Fibroblast of mammary gland (primary cell): ENCODE measurements around the gene CEP63.

Source experiments
- DNase-seq: peaks from one replicate; pipeline ENCODE4 v3.0.0-alpha.2; 2010; ENCODE audit warnings: low read depth
- H3K4me3 ChIP-seq: 2 replicates; pipeline ENCODE4 v1.5.1; 2011; ENCODE audit warnings: low read depth, mild to moderate bottlenecking, low read length, moderate library complexity; ENCODE audit not compliant: control insufficient read depth
- CTCF ChIP-seq: conservative IDR thresholded peaks from 2 replicates; pipeline ENCODE4 v1.5.1; 2011; ENCODE audit warnings: low read depth, low read length, inconsistent platforms; ENCODE audit not compliant: control insufficient read depth, insufficient read depth

CEP63 gene

DNA sequence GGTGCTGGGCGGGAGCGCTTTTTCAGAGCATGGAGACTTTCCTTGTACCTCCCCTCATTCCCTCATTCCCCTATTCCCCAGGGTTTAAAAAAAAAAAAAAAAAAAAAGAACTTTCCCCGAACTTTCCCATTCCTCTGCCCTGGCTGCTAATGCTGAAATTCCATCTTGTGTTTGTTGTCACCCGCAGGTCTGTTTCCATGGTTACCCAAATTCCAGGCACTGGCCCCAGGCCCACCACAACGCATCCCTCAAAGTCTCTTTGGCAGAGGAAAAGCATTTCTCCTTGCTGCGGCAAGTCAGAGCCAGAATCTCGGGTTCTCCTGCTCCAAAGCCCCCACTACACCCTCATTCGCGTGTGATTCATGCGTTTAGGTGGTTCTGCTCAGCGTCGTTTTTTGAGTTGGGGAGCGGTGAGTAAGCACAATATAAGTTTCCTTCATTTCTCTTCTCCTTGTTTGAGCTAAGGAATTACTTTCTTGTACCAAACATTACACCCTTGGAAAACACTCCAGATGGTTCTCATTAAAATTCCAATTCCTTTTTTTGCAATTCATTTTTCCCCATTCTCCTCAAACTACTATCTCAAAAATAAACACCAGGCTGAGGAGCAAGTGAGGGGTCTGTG, 21.7 kb upstream of the CEP63 start:
- no peak for TF ChIP-seq CTCF
- peak; percentile 99 for DNase-seq
- H3K4me3 ChIP-seq: no peak overlapping the region

DNA sequence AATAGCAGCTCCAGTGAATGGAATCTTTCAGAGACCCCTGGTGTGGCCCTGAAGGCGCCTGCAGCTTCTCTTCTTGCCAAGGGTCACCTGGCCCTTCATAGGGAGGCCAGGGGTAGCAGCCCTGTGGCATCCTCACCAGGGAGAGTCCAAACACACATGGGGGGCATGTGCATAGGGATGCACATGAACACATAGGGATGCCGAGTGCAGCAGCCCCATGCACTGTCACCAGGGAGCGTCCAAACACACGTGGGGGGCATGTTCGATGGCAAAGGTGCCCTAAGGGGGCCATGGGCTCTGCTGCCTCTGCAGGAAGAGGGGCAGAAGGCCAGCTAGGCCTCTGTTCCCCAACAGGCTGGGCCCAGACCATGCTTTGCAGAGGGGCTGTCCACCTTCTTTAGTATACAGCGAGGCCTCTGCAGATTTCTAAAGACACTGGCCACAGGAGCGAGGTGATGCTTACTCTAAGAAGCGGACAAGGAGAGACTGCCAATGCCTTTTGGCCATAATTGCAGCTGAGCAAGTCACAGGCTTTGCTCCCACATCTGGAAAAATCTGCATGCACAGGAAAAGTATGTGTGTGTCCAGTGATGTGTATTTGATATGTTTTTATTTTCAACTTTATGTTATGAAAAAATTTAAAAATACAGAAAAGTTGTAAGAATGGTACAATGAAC, 21.0 kb upstream of the CEP63 start:
- TF ChIP-seq CTCF: no peak
- no peak overlapping the region for H3K4me3 ChIP-seq

DNA sequence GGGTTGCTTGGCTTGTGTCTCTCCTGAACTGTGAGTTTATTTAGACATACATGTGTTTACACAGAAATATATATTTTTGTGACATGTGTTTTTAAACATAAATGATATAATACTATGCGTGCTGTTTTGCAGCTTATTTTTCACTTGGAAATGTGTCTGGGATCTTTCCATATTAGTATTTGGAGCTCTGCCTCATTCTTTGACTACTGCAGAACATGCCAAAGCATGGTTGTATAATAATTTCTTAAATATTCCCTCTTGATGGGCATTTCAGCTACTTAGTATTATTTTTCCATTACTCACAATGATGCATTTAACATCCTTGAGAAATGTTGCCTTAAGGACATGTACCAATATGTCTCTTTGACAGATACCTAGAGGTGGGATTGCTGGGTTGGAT, 19.5 kb upstream of the CEP63 start:
- no peak for DNase-seq
- H3K4me3 ChIP-seq: no peak overlapping the region
- TF ChIP-seq CTCF: no peak

More for the DNA sequence above, 21.0 kb upstream of the CEP63 start:
- DNase-seq: peak; percentile 41

- H3K4me3 ChIP-seq: no peak overlapping the region
- no peak for DNase-seq
- no peak for TF ChIP-seq CTCF
These were observed 17.3 kb upstream of the CEP63 start for GRCh38 chr3:134468519-134468918.

DNA sequence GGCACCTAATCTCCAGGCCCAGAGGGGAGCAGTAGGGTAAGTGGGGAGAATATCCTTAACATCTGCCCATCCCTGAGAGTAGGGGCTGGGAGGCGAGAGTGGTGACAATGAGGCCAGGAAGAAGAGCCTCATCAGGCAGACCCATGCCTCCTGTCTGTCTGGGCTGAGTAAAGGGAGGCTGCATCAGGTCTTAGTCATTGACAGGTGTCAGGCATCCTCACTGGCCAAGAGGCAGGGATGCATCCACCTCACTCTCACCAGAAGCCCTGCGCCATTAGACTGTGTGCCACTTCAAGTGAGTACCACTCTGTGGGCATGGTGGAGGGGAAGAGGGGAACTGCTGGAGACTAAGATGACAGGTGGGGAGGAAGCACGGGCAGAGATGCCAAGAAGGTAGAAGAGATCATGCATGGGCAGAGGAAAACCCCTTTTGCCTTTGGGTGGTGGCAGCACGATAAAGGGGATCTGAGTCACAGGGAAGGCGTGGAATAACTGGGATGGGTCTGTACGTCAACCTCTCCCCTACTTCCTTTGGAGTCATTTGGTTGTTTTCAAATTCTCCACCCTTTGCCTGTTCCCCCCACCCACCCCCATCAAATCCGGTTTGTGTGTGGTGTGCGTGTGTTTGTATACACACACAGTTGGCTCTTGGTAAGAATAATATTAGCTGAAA, 14.2 kb upstream of the CEP63 start:
- no peak for TF ChIP-seq CTCF
- DNase-seq: peak; percentile 89
- H3K4me3 ChIP-seq: no peak overlapping the region

- no peak for DNase-seq
- TF ChIP-seq CTCF: no peak
- no peak overlapping the region for H3K4me3 ChIP-seq
These were observed 13.0 kb upstream of the CEP63 start for GRCh38 chr3:134472831-134473230.
